Inflammatory macrophage treated with lipopolysaccharide for 4 hours (primary cell): ENCODE results near the gene MLYCD.
A peak's percentile ranks its signal among the peaks of the same experiment; 100 is the strongest.

Experiments used
- DNase-seq: peaks from one replicate; pipeline ENCODE4 v3.0.0-alpha.2; 2020

Gene MLYCD

DNA sequence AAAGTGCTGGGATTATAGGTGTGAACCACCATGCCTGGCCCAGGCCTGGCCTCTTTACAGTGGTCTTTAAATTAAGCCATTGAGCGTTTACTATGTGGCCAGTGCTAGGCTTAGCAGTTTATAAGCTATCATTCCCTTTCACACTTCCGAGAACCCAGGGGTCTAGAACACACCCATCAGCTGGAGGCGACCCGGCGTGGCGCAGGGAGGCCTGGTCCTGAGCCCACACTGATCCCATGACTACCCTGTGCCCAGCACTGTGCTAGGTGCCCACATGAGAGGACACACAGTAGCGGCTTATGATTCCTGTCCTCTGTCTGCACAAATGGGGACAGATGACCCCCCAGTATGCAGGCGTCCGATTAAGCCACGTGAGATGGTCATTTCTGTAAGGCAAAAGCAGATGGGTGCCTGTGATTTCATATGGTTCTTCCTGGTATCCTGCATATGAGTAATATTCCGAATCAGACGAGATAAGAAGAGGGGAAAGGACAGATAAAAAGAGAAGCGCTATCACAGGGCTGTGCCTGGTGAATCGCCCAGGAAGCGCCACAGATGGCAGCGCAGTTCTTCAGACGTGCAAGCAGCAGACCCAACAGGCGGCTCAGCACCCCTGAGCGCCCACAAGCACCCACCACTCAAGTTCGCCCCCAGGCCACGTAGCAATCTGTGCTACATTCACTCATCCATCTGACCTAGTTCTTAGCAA lies 59.4 kb downstream of the MLYCD start:
- DNase-seq: no peak

DNA sequence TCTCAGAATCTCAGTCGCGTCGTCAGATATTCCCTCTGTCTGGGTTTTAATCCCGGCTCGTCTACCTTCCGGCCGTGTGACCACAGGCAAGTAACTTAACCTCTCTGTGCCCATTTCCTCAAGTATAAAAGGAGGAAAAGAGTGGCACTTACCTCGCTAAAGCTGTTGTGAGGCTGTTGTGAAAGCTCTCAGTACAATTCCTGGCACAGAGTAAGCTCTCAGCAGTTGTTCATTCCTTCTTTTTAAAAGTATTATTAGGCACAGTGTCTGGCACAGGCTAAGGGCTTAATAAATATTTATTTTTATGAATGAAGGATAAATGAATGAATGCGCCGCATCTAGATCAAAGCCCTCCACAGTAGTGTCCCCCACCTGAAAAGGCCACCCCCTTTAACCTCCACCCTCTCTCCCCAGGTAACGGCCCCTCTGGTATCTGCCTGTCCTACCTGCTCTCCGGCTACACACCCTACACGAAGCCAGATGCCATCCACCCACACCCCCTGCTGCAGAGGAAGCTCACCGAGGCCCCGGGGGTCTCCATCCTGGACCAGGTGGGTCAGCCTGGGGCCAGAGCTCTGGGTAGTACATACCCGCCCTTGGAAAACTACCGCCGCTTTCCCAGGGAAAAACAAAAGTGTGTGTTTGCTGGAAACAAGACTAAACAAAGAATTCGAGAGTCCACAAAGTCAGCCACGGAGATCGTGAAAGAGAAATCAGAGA lies 60.1 kb downstream of the MLYCD start:
- no peak for DNase-seq

DNA sequence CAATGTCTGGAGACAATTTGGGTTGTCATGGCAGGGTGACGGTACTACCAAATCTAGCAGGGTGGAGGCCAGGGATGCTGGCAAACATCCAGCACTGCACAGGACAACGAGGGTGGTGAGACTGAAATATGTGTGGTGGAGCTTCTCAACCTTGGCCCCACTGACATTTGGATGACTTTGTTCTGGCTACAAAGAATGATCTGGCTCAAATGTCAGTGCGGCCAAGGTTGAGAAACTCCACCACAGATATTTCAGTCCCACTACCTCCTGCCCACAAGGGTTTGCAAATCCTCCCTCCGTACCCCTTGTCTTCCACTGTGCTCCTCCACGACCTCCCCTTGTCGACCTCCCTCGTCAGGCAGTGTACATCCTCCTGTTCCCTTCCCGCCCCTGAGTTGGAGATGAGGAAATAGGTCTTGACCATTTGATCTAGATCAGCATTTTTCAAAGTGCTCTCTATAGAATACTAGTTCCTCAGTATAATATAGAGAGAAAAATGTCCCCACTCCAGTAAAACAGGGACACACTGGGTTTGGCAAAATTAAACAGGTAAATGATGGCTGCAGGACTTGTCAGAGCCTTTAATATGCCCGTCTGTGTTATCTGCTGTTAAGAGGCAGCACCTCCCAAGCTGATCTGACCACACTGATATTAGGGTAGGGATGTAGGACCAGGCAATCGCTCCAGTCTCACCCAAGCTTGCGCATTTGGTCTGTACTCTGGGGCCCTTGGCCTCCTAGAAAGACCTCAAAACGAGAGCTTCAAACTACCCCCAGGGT lies 60.9 kb downstream of the MLYCD start:
- no peak for DNase-seq

DNA sequence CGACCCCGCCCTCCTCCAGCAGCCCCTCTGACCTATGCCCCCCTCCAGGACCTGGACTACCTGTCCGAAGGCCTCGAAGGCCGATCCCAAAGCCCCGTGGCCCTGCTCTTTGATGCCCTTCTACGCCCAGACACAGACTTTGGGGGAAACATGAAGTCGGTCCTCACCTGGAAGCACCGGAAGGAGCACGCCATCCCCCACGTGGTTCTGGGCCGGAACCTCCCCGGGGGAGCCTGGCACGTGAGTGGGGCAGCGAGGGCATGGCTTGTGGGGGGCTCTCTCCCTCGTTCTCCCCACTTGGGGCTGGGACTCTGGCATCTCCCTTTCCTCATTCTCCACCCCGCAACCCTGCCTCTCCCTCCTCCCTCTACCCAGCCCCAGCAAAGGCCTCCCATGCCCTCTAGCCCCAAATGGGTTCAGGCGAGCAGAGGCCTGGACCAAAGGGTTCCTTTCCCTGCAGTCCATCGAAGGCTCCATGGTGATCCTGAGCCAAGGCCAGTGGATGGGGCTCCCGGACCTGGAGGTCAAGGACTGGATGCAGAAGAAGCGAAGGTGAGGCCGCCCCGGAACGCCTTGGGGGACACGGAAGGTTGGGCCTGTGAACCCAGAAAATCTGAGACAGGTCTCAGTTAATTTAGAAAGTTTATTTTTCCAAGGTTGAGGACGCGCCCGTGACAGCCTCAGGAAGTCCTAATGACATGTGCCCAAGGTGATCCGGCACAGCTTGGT lies 61.8 kb downstream of the MLYCD start:
- DNase-seq: no peak

DNA sequence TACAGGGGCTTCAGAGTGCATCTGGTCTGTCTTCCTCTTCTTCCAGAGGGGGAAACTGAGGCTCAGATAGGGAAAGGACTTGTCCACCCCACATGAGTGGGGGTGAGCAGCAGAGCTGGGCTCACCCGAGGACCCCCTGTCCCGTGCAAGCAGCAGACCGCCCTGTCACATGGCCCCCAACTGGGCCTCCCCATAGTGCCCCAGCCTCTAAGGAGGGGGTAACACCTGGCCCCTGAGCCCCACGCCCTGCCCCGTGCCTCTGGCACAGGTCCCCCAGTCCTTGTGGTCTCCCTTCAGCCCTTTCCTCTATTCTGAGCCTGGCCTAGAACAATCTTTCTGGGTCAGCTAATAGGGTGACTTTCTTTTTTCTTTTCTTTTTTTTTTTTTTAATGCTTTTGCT lies 62.7 kb downstream of the MLYCD start:
- DNase-seq: no peak

DNA sequence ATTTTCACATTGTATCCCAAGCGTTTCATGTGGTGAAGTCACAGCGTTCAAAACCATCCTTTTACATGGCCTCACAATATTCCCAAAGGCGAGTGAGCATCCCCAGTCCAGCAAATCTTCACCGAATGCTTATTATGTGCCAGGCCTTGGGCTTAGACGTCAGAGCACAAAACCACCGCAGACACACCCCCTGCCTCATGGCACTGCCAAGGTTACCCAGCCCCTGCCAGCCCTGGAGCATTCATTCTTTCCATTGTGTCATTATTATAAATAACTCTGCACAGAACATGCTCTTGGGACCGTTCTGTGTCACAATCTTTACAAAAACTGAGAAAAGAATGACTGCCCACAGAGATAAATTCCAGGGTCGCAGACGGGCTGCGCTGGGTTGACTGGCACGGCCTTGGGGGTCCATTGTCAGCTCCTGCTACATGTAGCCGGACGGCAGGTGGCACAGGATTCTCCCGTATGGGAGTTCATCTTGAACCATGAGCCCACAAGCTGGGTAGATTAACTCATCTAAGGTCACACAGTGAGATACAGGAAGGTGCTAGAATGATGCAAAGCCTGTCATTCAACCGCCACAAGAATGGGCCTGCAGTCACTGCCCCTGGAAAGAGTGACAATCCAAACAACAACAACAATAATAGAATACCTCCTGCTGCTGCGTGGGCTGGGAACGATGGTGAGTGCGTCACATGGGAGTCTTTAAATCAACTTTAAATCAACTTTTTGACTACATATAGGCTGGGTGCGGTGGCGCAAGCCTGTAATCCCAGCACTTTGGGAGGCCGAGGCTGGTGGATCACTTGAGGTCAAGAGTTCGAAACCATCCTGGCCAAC lies 64.6 kb downstream of the MLYCD start:
- no peak for DNase-seq

DNA sequence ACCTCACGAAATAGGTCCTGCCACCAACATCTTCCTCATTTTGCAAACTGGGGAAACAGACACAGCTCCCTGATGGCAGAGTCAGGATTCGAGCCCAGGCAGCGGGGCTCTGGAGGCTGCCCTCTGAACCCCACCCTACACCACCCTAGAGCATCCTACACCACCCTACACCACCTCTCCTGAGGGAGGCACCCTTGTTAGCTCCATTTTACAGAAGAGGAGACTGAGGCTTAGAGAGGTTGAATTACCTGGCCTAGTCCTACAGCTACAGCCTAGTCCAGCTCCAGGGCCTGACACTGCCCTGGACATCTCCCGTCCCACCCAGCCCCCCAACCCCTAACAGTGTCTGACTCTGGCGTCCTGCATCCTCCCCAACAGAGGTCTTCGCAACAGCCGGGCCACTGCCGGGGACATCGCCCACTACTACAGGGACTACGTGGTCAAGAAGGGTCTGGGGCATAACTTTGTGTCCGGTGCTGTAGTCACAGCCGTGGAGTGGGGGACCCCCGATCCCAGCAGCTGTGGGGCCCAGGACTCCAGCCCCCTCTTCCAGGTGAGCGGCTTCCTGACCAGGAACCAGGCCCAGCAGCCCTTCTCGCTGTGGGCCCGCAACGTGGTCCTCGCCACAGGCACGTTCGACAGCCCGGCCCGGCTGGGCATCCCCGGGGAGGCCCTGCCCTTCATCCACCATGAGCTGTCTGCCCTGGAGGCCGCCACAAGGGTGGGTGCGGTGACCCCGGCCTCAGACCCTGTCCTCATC lies 65.9 kb downstream of the MLYCD start:
- no peak for DNase-seq

DNA sequence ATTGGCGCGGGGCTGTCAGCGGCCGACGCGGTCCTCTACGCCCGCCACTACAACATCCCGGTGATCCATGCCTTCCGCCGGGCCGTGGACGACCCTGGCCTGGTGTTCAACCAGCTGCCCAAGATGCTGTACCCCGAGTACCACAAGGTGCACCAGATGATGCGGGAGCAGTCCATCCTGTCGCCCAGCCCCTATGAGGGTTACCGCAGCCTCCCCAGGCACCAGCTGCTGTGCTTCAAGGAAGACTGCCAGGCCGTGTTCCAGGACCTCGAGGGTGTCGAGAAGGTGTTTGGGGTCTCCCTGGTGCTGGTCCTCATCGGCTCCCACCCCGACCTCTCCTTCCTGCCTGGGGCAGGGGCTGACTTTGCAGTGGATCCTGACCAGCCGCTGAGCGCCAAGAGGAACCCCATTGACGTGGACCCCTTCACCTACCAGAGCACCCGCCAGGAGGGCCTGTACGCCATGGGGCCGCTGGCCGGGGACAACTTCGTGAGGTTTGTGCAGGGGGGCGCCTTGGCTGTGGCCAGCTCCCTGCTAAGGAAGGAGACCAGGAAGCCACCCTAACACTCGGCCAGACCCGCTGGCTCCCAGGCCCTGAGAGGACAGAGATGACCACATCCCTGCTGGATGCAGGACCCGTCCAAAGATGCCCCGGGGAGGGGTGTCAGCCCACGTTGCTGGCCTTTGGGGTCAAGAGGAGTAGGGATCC lies 66.7 kb downstream of the MLYCD start:
- no peak for DNase-seq

DNA sequence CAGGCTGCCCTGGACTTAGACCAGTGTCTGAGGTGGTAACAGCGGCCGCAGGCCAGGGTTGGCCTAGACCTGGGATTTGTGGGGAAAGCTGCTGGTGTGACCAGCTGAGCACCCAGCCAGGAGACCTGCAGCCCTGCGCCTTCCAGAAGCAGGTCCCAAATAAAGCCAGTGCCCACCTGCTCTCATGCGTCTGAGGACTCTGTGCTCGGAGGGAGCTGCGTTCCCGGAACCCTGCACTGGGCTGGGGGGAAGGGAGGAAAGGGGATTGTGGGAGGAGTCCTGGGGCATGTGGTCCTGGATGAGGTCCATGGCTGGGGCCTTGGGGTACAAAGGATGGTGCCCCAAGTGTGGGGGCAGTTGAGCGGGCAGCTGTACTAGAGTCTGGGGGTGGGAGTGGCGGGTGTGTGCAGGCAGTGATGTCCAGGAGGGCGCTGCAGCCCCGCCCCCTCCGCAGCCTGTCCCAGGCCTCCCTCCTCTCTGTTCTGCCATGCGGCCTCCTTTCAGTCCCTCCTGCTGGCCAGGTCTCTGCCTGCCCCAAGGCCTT lies 67.3 kb downstream of the MLYCD start:
- DNase-seq: no peak

DNA sequence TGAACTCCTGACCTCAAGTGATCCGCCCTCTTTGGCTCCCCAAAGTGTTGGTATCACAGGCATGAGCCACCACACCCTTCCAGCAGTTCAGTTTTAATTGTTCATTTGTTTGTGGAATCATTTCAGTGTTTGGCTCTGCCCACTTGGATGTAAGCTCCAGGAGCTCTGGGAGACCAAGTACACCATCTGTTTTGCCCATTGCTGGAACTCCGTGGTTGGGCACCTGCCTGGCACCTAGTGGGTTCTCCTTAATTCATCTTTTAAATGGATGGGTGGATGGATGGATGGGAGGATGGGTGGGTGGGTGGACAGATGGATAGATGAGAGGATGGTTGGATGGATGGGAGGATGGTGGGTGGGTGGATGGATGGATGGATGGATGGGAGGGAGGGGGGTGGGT lies 68.2 kb downstream of the MLYCD start:
- no peak for DNase-seq

DNA sequence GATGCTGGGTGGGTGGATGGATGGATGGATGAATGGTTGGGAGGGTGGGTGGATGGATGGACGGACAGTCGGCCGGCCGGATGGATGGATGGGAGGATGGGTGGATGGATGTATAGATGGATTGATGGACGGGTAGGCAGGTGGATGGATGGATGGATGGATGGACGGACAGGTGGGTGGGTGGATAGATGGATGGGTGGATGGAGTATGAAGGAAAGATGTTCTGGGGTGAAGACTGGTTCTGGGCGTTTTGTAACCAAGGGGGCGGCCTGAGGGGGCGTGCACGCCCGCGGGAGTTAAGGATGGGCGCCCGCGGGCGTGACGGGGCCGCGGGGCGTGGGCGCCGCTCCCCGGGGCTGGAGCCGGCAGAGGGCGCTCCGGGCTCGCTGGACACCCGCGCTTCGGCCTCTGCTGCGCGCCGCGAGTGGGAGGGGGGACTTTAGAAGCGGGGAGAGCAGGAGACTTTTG lies 69.0 kb downstream of the MLYCD start, which contains the start of gene NECAB2:
Gene NECAB2 (plus strand): TSS at position 407 of the 468 bp plus-strand sequence. CDS start 405 bp downstream, outside the sequence.
- DNase-seq: peak; percentile 43

DNA sequence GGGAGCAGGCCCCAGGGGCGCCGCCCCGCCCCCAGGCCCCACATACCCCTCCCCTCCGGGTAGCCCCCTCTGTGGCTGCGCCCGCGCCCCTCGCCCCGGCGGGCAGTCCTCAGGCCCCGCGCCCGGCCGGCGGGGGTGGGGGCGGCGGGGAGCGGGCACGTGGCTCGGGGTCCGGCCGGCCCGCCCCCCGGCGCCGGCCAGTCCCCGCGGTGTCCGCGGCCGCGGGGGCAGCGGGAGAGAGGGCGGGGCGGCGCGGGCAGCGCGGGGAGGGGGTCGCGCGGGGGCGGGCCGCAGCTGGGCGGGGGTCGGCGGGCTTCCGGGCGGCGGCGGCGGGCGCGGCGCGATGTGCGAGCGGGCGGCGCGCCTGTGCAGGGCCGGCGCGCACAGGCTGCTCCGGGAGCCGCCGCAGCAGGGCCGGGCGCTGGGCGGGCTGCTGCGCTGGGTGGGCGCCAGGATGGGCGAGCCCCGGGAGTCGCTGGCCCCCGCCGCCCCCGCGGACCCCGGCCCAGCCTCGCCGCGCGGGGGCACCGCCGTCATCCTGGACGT lies 69.5 kb downstream of the MLYCD start:
- DNase-seq: no peak

DNA sequence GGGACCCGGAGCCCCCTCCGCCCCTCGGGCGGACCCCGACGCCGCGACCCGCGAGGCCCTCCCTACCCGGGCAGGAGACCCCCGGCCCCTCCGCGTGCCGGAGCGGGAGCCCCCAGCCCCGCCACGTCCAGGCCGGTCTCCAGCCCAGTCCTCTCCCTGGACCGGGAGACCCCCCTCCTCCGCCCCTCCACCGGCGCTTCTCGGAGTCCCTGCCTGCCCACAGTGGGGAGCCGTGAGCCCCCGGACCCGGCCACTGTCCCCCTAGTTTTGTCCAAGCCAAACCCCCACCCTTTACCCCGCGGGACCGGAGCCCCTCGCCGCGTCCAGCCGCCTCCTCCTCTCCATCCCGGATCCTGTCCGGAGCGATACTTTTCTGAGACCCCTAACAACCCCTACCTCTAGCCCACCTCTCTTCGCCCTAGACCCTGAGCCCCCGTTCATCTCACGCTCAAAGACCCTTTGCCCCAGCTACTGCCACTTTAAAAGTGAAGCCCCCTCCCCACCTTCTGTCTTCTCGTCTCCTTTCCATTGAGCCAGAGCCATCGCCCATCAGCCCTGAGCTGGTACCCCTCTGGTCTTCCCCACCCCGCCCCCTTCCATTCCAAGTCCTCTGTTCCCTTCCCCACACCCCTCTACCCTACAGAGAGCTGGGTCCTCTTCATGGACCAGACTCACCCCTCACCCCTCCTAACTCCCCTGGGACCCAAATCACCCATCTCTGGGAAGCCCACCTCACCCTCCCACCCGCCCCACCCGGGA lies 70.2 kb downstream of the MLYCD start:
- DNase-seq: no peak

DNA sequence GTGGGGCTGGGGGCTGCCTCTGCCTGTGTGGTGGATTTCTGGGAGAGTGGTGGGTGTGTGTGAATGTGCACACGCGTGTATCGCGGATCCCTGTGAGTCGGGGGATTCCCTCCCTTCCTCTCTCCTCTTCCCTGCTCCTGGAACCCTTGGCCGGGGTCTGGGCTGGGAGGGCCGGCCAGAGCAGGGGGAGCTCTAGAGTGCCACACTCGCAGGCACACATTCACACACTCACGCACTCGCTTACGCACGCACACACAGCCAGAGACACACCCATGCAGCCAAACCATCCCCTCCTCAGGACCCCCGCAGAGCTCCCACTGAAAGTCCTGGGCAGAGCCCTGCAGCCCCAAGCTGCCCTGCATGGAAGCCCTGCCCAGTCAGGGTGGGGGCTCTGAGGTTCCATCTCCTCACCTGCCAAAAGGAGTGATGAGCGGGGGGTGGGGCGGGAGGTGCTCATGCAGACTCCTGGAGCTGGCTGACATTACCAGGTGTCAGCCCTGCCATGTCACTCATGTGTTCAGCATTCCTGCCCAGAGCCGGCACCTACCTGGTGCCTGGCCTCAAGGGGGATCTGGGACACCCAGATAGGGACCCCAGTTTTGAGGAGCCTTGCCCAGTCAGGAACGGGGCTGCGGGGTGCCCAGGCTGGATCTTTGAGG lies 71.0 kb downstream of the MLYCD start:
- DNase-seq: no peak

DNA sequence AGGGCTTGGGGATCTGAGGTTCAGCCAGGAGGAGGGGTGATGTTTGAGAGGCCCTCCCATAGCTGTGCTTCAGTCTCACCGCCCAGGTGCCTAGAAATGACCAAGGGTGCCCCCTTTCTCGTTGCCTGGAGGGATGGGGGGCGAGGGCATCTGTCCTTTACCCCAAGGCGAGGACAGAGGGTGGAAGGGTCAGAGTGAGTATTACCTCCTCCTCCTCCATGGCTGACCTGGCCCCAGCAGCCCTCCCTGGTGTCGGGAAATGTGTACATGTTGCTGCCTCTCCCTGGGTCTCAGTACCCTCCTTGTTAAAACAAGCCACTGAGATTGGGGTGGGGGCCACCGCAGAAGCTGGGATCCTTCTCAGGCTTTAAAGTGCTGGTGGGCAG lies 71.5 kb downstream of the MLYCD start:
- DNase-seq: no peak

DNA sequence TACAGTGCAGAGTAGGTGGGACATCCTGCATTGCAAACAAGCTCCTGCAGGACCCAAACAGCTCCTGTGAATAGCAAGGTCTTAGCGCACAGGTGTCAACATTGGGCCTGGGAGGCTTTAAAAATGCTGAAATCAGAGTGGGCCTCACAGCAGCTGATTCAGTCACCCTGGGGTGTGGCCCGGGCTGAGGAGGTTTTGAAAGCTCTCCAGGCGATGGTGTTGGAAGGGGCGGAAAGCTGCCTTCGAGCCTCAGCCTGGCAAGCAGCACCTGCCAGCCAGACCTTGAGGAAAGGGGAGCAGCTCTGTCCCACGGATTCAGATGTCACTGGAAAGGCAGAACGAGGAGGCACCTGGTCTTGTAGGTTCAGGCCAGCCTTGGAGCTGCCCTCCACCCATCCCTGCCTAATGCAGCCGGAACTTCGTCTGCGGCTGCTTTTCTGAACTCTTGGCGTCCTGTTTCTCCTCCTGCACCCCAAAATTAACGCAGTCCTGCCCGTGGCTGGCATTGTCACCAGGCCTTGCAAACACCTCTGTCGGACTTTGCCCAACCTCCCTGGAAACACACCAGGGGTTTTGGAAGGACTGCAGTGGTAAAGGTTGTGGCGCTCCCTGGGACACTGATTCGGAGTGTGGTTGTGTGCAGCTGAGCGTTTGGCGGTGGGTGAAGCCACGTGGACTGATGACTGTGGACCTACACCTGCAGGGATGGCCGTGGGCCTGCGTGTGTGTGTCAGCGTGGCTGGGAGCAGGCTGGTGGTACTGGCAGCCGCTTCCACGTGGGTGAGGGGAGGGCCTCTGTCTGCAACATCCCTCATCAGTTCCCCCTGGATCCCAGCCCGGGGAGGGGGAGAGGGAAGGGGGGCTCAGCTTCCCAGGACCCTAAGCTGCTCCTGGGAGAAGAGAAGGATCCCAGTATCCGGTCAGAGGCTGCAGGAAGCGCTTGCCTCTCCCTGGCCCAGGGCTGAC lies 72.5 kb downstream of the MLYCD start:
- no peak for DNase-seq

DNA sequence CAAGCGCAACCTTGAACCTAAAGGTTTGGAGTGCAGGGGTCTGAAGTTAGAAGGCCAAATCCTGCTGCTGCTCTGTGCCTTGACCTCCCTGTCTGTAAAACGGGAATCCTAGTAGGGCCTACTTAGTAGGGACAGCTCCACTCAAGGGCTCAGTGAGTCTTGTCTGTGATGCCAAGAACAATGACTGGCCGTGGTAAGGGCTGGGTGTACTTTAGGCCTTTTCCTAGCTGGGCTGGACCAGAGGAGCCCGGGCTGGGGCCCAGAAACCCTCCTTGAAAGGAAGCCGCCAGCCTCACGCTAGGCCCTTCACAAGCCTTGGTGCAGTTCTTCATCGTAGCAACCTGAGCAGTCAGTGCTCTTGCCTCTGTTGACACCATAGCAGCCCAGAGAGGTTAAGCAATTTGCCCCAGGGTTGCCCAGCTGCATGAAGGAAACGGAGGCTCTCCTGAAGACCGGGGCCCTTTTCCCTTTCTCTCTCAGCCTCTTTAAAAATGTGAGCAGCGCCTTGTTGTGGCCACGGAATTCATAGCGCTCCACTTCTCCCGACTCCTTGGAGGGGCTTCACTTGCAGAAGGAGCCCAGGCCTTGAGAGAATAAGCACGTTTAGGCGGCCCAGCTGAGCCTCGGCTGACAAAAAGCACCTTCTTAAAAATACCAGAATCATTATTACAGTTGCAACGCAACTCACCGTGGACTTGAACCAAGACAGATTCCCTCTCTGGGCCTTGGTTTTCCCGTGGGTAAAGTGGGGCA lies 73.5 kb downstream of the MLYCD start:
- no peak for DNase-seq
